GM18868 (cell line): ENCODE results near the gene ACTR3.
A peak's percentile ranks its signal among the peaks of the same experiment; 100 is the strongest.

Experiments used
- ATAC-seq: cut with Tn5 transposase; IDR thresholded peaks from one replicate; pipeline ENCODE4 v1.9.1; 2021; ENCODE audit warnings: mild to moderate bottlenecking, moderate library complexity; ENCODE audit not compliant: unreplicated experiment

Gene ACTR3

DNA sequence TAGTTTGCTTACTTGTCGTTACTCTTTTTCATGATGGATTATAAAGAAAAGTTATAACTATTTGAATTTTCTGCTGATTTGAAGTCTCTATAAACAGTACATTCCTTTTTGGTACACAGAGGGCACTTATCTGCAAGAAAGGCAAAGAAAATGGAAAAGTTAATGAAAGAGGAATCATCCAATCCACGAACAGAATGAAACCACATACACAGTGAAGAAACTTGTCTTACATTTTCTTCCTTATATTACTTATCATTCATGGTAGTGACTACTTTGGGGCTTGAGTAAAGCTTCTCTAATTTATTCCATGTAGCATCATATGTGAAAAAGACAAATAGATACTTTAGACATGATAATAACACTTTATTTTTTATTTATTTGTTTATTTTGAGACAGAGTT, 14.8 kb upstream of the ACTR3 start:
- ATAC-seq = no peak

DNA sequence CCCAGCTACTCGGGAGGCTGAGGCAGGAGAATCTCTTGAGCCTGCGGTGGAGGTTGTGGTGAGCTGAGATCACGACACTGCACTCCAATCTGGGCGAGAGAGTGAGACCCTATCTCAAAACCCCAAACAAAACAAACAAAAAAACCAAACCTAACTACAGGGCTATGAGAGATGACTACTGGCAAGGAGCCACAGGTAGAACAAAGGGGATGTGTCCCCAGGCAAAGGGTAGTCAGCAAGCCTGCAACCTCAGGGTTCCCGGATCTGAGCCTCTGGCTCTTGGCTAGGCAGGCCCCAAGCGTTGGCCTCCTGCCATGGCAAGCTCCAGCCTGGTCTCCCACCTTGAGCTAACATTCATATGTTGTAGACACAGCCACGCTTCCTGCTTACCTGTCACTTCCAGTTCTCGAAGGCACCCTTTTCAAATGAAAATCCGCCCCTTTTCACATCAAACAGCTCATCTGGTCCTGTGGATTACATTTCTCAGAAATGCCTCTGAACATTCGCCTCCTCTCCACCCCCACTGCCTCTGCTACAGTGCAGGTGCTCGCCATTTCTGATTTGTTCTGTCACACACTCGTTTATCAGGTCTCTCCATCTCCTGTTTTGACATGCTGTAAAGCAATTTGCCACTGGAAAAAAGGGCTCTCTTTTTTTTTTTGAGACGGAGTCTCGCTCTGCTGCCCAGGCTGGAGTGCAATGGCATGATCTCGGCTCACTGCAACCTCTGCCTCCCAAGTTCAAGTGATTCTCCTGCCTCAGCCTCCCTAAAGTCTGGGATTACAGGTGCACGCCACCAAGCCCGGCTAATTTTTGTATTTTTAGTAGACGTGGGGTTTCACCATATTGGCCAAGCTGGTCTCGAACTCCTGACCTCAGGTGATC, 13.1 kb upstream of the ACTR3 start:
- ATAC-seq = no peak

DNA sequence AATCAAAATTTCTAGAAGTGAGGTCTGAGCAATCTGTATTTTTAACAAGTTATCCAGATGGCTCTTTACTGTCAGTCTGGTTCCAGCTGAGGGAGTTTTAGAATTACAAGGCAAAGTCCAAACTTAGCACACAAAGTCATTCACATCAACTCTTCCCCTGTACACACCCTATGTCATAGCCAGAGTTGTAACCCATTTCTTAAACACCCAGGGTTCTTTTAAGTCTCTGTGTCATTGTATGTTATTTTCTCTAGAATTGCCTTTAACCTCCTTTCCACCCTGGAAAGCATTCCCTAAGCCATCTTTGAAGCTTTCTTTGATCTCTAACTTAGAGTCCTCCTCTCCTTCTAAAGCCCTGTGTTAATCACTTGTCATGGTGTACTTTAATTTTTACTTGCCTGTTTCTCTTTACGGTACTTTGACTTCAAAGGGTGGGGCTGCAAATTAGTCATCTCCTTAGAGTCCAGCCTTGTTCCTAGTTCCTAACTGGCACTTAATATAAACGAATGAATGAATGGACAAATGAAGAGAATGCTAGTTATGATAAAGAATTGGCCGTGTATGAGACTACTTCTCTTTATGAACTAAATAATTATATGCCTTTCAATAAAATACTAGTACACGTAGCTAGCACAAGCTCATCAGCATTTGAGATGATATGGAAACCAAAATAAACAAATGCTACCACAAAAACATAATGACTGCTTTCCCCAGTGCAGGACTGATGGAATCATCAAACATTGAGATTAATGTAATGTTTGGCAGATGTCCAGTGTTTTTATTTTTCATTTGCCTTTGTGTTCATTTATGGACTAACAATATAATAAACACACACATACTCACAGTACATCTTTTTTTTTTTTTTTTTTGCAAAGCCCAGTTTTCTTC, 11.9 kb upstream of the ACTR3 start:
- no peak for ATAC-seq

DNA sequence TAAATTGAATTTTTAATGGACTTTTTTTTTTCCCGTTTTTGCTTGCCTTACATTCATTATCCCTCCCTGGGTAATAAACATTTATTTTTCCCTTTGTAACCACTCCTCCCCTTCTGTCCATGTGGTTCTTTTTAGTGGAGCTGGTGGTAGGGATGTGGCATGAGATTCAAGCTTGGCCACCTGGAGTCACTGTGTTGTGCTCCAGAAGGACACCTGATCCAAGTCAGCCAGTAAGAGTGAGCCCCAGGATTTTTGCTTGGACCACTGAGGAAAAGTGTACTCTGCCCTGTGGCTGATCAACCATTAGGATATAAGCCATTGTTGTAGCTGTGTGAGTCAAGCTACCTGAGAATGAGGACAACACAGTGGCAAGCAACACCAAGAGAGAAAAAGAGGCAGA, 11.1 kb upstream of the ACTR3 start:
- no peak for ATAC-seq

DNA sequence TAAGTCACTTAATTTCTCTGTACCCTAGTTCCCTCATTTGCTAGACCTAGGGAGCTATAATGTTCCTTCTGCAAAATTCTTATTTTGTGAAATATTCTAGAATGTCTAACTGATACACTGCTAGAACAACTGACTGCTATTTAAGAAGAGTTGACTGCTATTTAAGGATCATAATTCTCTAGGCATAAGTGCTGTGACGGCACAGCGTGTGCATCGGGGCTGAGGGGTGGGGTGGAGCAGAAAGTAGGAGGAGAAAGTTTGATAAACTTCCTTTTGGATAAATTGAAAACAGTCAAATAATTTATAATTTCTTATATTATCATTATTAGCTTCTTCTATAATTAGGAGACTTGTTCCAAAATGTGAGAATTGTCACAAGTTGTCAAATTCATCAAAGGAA, 10.4 kb upstream of the ACTR3 start:
- no peak for ATAC-seq

DNA sequence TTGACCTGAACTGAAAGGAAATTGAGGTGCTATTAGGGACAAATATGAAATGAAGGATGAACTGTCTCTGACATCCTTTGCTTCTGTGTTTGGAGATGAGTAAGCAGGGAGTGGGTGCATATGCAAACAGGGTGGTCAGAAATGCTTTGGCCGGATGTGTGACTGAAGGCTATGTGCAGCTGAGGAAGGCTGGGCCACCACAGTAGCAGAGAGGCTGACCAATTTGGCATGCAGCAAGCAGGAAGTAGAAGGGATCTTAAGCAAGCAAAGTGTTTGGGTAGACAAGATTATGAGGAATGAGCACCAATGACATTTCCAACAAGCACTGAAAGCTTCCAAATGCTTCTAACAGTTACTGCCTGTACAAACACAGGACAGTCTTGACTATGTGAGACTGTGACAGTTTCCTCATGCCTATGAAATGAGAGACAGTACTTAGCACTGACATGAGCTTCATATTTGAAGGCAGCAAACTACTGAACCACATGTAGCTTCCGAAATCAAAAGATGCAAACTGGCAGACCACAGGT, 3.3 kb upstream of the ACTR3 start:
- ATAC-seq = peak; percentile 70

- no peak for ATAC-seq
These were observed 2.7 kb upstream of the ACTR3 start for GRCh38 chr2:113887009-113887792.

DNA sequence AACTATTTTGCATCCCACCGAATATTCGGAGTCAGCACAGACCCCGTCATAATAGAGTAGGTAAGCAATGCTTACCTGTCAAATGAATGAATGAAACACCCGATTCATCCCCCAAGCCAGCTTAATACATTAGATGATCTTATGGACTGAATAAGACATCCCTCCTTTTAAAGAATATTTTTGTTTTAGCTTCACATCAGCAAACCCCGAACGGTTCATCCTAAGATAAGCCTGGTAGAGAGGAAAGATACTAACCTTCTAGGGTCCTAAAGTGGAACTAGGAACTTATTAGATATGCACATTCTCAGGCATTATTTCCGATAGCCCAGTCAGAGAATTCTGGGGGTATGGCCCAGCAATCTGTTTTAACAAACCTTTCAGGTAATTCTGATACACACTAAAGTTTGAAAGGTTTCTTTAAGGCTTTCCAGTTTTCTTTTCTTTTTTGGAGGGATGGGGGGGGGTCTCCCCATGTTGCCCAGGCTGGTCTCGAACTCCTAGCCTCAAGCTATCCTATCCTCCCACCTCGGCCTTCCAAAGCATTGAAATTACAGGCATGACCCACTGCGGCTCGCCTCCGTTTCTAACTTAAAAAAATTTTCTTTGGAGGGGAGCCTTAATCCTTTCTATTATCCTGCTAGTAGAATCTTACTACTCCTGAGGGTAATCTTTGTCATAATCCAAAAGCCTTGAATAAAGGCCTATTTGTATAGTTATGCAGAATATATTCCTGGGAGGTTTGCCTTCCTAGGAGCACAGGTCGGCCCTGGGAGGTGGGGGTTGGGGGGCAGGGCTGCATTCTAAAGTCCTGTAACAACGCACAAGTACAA, 1.0 kb upstream of the ACTR3 start:
- ATAC-seq = no peak

GRCh38 chr2:113890253-113891235, 655 bp downstream of the ACTR3 start:
- ATAC-seq = peak; percentile 30

GRCh38 chr2:113891265-113891959, 1.5 kb downstream of the ACTR3 start:
- ATAC-seq = no peak

DNA sequence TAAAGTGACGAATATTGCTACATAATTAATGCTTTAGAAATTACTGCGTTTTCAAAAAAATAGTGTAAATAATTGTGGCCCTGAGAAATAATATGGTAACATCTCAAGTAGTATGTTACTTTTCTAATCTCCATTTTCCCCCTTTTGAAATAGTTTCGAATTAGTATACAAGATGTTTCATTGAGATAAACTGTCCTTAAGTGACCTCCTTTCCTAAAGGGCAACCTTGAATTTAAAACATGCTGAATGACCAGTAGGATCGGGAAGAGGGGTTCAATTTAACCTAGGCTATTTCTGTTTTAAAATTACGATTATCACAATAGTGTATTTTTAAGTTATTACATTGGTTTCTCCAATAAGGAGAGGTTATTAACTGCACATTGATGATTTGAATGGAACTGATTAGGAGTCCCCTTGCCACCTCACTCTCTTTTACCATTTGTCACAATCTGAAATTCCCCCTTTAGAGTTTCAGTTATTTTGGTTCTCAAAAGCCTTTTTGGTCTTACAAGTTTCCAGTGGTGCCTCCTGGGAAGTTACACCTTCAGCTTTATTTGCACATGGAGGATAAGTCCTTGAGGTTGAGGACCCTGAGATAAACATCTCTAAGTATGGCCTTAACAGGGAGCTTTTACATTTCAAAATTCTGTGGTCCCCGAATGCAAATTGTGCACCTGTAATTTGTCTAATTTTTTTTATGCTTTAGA, 2.3 kb downstream of the ACTR3 start:
- no peak for ATAC-seq

DNA sequence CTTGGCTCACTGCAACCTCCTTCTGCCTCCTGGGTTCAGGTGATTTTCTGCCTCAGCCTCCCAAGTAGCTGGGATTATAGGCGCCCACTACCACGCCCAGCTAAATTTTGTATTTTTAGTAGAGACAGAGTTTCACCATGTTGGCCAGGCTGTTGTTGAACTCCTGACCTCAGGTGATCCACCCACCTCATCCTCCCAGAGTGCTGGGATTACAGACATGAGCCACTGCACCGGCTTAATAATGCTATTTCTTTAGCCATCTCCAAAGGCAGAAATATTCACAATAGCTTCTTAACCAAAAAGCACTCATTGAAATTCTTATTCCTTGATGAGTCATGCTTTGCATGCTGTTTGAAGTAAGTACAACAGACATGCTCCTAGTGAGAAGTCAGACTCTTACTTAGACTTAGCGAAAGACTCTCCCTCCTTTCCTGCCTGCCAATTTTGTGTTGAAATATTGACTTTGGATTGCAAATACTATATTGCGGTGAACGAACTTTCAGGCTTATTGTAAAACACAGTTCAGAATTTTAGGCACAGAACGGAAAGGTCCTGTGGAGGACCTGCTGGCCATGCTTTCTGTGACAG, 4.4 kb downstream of the ACTR3 start:
- no peak for ATAC-seq

GRCh38 chr2:113895301-113895700, 5.4 kb downstream of the ACTR3 start:
- ATAC-seq = no peak

GRCh38 chr2:113895819-113896563, 6.1 kb downstream of the ACTR3 start:
- ATAC-seq = no peak

- ATAC-seq = no peak
These were observed 6.9 kb downstream of the ACTR3 start for GRCh38 chr2:113896791-113897190.

DNA sequence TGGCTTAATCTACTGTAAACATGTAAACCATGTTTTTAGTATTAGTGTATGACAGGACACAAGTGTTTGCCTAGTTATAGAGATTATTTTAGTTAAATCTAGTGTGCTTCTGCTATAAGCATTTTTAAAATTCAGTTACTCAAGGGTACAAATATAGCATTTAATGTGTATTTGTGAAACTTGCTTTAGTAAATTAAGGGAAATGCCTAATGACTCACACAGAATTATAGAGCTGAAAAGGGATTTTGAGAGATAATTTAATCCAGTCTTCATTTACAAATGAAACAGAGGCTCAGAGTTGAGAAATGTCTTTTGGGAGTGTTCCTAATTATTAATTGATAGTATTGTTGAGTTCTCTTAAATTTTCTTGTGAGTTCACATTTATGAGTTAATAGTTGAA, 8.2 kb downstream of the ACTR3 start:
- no peak for ATAC-seq

DNA sequence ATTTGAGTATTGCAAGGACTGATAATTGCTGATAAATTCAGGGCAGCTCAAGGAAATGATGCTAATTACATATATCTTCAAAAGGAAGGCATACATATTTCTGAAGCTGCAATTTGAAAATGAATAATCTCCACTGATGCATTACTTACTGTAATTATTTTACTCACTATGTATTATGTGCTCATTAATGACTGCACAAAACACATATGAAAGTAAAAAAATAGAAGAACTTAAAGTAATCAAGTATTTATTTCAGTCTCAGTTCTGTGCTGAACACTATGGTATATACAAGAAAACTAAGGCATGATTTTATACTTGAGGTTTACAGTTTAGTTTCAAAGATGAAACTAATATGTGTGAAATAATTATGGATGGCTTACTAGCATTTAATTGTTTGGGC, 9.3 kb downstream of the ACTR3 start:
- ATAC-seq = no peak
